Tibial nerve (tissue), 4 donors: ENCODE measurements around the gene CDC42BPB. TPM values are rescaled to one million over a fixed set of nuclear protein-coding genes. Genes with fewer than 3 reads are reported as not detected.

Experiments
- DNase-seq, 2 donors: peaks; one replicate each; pipeline ENCODE4 v3.0.0-alpha.2; 2019; ENCODE audit warnings: low spot score in 2 of 2
- H3K27ac ChIP-seq, 4 donors: fragments of 200-600 bp; sonication (generic) in 3 of 4; one replicate each; pipeline ENCODE4 v1.5.1; 2017 to 2019; ENCODE audit warnings: mild to moderate bottlenecking in 1 of 4
- H3K27me3 ChIP-seq, 2 donors: fragments of 200-600 bp; sonication (generic) in 1 of 2; one replicate each; pipeline versions ENCODE4 v1.5.1 to v1.6.0; 2017 to 2019
- H3K36me3 ChIP-seq, 3 donors: fragments of 200-600 bp; sonication (generic); one replicate each; pipeline ENCODE4 v1.5.1; 2018 to 2019
- H3K4me1 ChIP-seq, 4 donors: fragments of 200-600 bp; sonication (generic) in 3 of 4; one replicate each; pipeline ENCODE4 v1.5.1; 2017 to 2019
- H3K4me3 ChIP-seq, 4 donors: fragments of 200-600 bp; sonication (generic) in 3 of 4; one replicate each; pipeline ENCODE4 v1.5.1; 2017 to 2019; ENCODE audit warnings: mild to moderate bottlenecking in 1 of 4, moderate library complexity in 1 of 4
- H3K9me3 ChIP-seq, 4 donors: fragments of 200-600 bp; sonication (generic) in 3 of 4; one replicate each; pipeline ENCODE4 v1.5.1; 2017 to 2019
- EP300 ChIP-seq, 2 donors: sonication (generic); formaldehyde crosslinking; IDR thresholded peaks; one replicate each; pipeline ENCODE4 v1.6.1; 2017; ENCODE audit warnings: antibody characterized with exemption in 2 of 2, mild to moderate bottlenecking in 1 of 2
- POLR2A ChIP-seq, 2 donors: fragments of 450-650 bp; IDR thresholded peaks; one replicate each; pipeline ENCODE4 v1.6.1; 2017; ENCODE audit warnings: antibody characterized with exemption in 2 of 2, mild to moderate bottlenecking in 2 of 2, moderate library complexity in 2 of 2
- WGBS, 2 donors: methylation state at CpG; one replicate each; pipeline ENCODE4 v1.1.5; 2018; 5-methylcytosine and 5-hydroxymethylcytosine counted together
- total RNA-seq, 4 donors: library from RNA; depleted of rRNA; stranded (reverse); fragments of >200 nt; gene quantifications; one replicate each; pipeline ENCODE4 v1.1.0, GENCODE V29; 2016
- TF ChIP-seq, protein P1 (sequence below), 5 experiments: fragments of 200-600 bp in 3 of 5; fragments of 450-650 bp in 2 of 5; sonication (generic) in 3 of 5; IDR thresholded peaks; one replicate each; pipeline ENCODE4 v1.5.1; 2016 to 2019; ENCODE audit warnings: antibody characterized with exemption in 5 of 5, mild to moderate bottlenecking in 3 of 5, moderate library complexity in 2 of 5

The CDC42BPB gene
- total RNA-seq, 4 donors from 2014 or later = 115 to 172 (median 134) TPM

- Histone ChIP-seq H3K4me3 (no peak overlapping the region), H3K27me3 (no peaks in the 10 kb centered on the region), H3K9me3 (no peaks in the 10 kb centered on the region), H3K4me1 (no peaks in the 10 kb centered on the region), H3K27ac (no peak overlapping the region), H3K36me3 (peaks cover 0 to 88% (median 0%) of the 10 kb centered on the region in 3 donors)
- TF ChIP-seq POLR2A (IDR thresholded peaks at IDR 0.05) (no peak), EP300 (IDR thresholded peaks at IDR 0.05) (no peak)
- TF ChIP-seq, protein P1, sequence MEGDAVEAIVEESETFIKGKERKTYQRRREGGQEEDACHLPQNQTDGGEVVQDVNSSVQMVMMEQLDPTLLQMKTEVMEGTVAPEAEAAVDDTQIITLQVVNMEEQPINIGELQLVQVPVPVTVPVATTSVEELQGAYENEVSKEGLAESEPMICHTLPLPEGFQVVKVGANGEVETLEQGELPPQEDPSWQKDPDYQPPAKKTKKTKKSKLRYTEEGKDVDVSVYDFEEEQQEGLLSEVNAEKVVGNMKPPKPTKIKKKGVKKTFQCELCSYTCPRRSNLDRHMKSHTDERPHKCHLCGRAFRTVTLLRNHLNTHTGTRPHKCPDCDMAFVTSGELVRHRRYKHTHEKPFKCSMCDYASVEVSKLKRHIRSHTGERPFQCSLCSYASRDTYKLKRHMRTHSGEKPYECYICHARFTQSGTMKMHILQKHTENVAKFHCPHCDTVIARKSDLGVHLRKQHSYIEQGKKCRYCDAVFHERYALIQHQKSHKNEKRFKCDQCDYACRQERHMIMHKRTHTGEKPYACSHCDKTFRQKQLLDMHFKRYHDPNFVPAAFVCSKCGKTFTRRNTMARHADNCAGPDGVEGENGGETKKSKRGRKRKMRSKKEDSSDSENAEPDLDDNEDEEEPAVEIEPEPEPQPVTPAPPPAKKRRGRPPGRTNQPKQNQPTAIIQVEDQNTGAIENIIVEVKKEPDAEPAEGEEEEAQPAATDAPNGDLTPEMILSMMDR (IDR thresholded peaks at IDR 0.05) = no peak
- no peak for DNase-seq
- WGBS, 2 donors = 89 to 92% methylated on average over 9 to 19 of the region's 21 CpGs
Measured at GRCh38 chr14:103000291-103000921, 56.9 kb downstream of the CDC42BPB start.

DNA sequence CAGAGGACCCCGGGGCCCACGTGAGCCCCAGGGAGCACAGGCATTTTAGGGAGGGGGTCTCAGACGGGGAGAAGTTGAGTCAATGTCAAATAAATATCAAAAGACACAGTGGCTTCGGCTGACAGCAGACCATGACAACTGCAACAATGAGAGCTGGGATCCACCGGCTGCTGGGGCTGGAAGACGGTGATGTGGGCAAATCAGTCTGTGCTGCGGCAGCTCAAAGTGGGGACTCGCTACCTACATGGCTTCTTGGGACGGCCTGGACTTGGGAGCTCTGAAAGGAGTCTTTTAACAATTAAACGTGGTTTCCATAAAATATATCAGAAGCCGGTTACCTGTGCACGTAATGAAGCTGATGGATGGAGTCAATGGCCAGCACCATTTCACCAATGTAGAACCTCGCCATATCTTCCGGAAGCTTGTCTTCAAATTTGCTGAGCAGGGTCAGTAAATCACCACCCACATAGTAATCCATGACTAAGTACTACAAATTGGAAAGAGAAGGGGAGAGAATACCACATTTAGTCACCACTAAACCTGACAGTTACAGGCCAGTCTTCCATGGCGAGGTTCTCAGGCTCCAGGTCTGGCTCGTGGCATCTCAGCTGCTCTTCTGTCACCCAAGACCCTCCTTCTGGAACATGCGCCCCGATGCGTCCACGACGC lies 58.0 kb downstream of the CDC42BPB start:
- Histone ChIP-seq H3K36me3 (peaks cover 0 to 96% (median 2%) of the 10 kb centered on the region in 3 donors), H3K9me3 (no peaks in the 10 kb centered on the region), H3K27me3 (no peaks in the 10 kb centered on the region), H3K4me1 (no peaks in the 10 kb centered on the region), H3K4me3 (no peak overlapping the region), H3K27ac (no peak overlapping the region)
- no peak for TF ChIP-seq POLR2A (IDR thresholded peaks at IDR 0.05)
- TF ChIP-seq, protein P1 (IDR thresholded peaks at IDR 0.05) = no peak
- no peak for TF ChIP-seq EP300 (IDR thresholded peaks at IDR 0.05)
- 96% methylated on average over 18 to 21 of the region's 21 CpGs for WGBS, 2 donors
- no peak for DNase-seq

GRCh38 chr14:102998393-102998792 lies 59.0 kb downstream of the CDC42BPB start:
- WGBS, 2 donors = 77 to 86% methylated on average over 6 of the region's 6 CpGs
- H3K27me3 ChIP-seq = no peaks in the 10 kb centered on the region
- H3K36me3 ChIP-seq = peaks cover 0 to 98% (median 3%) of the 10 kb centered on the region in 3 donors
- H3K4me1 ChIP-seq = no peaks in the 10 kb centered on the region
- no peak for DNase-seq
- H3K27ac ChIP-seq = no peak overlapping the region
- no peak overlapping the region for H3K4me3 ChIP-seq
- no peaks in the 10 kb centered on the region for H3K9me3 ChIP-seq
- TF ChIP-seq, protein P1 (IDR thresholded peaks at IDR 0.05) = no peak
- TF ChIP-seq EP300 (IDR thresholded peaks at IDR 0.05) (no peak), POLR2A (IDR thresholded peaks at IDR 0.05) (no peak)

- H3K36me3 ChIP-seq = peaks cover 0 to 96% (median 3%) of the 10 kb centered on the region in 3 donors
- no peak overlapping the region for H3K27ac ChIP-seq
- DNase-seq = no peak
- H3K27me3 ChIP-seq = no peaks in the 10 kb centered on the region
- TF ChIP-seq POLR2A (IDR thresholded peaks at IDR 0.05) (no peak), EP300 (IDR thresholded peaks at IDR 0.05) (no peak)
- TF ChIP-seq, protein P1 (IDR thresholded peaks at IDR 0.05) = no peak
- no peaks in the 10 kb centered on the region for H3K9me3 ChIP-seq
- no peak overlapping the region for H3K4me3 ChIP-seq
- H3K4me1 ChIP-seq = no peaks in the 10 kb centered on the region
- 87 to 91% methylated on average over 10 of the region's 10 CpGs for WGBS, 2 donors
Measured at GRCh38 chr14:102996941-102997340, 60.4 kb downstream of the CDC42BPB start.

DNA sequence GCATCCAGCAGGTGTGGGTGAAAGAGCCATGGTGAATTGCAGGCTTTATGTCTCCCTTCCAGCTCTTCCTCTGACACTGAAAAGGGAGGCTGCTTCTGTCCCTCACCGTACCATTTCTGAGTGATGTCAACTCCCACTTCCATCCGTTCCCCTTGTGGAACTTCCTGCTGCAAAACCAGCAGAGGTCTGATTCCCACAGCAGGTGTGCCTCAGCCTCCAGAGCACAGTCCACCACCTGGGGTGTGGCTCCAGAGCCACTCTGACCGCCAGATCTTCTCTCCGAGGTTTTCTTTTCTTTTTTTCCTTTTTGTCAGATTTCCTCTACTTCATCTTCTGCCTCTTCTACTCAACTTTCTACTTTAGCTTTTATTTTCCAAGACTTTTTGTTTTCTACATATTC lies 62.7 kb downstream of the CDC42BPB start:
- H3K4me3 ChIP-seq = no peak overlapping the region
- WGBS, 2 donors = 75 to 80% methylated on average over 4 of the region's 4 CpGs
- peaks cover 0 to 3% (median 0%) of the 10 kb centered on the region in 4 donors for H3K9me3 ChIP-seq
- H3K4me1 ChIP-seq = no peaks in the 10 kb centered on the region
- H3K36me3 ChIP-seq = peaks cover 0 to 96% (median 3%) of the 10 kb centered on the region in 3 donors
- no peak for DNase-seq
- H3K27ac ChIP-seq = no peak overlapping the region
- TF ChIP-seq, protein P1 (IDR thresholded peaks at IDR 0.05) = no peak
- TF ChIP-seq POLR2A (IDR thresholded peaks at IDR 0.05) = no peak
- no peak for TF ChIP-seq EP300 (IDR thresholded peaks at IDR 0.05)
- no peaks in the 10 kb centered on the region for H3K27me3 ChIP-seq
